WTC11 (cell line): ENCODE measurements around the gene RETREG1. TPM values are rescaled to one million over a fixed set of nuclear protein-coding genes. Genes with fewer than 3 reads are reported as not detected.

ENCODE experiments used
- ATAC-seq: fragments of 200-7000 bp; cut with Tn5 transposase; 2 replicates; pipeline ENCODE4 v1.10.0; 2021; ENCODE audit warnings: mild to moderate bottlenecking, moderate library complexity
- CTCF ChIA-PET: fragments of 300-600 bp; sonication (Branson Sonifier 250); formaldehyde crosslinking; loops from one replicate; lab custom pipeline; 2021; ENCODE audit warnings: antibody characterized with exemption; lab: Charles Lee
- POLR2A ChIA-PET: fragments of 350-600 bp; sonication (Branson Sonifier 250); formaldehyde crosslinking; loops from one replicate; lab custom pipeline; 2021; ENCODE audit warnings: antibody characterized with exemption; lab: Charles Lee
- DNase-seq: peaks from one replicate; pipeline ENCODE4 v3.0.0; 2021; ENCODE audit warnings: low spot score
- H3K27ac Mint-ChIP-seq: 2 replicates; pipeline ENCODE4 v1.8.0; 2021; ENCODE audit warnings: mixed read lengths
- H3K27me3 Mint-ChIP-seq: 2 replicates; pipeline ENCODE4 v1.8.0; 2021; ENCODE audit warnings: low read depth, mild to moderate bottlenecking, moderate library complexity, mixed read lengths
- H3K36me3 Mint-ChIP-seq: 2 replicates; pipeline ENCODE4 v1.8.0; 2021; ENCODE audit warnings: mixed read lengths
- H3K4me1 Mint-ChIP-seq: 2 replicates; pipeline ENCODE4 v1.8.0; 2022; ENCODE audit warnings: mixed read lengths
- H3K4me3 Mint-ChIP-seq: 2 replicates; pipeline ENCODE4 v1.8.0; 2021; ENCODE audit warnings: mild to moderate bottlenecking, moderate library complexity, mixed read lengths
- H3K9me3 Mint-ChIP-seq: 2 replicates; pipeline ENCODE4 v1.8.0; 2021; ENCODE audit warnings: mixed read lengths
- AR ChIP-seq: fragments of 250-450 bp; sonication (Bioruptor Pico); IDR thresholded peaks from 2 replicates; pipeline ENCODE4 v1.9.0; 2021; ENCODE audit warnings: mild to moderate bottlenecking
- ATF2 ChIP-seq: sonication (generic); formaldehyde crosslinking; IDR thresholded peaks from 2 replicates; pipeline ENCODE4 v1.8.1; 2022; ENCODE audit warnings: low read depth, missing genetic modification reagents, borderline replicate concordance
- CREB1 ChIP-seq: sonication (generic); formaldehyde crosslinking; IDR thresholded peaks from 2 replicates; pipeline ENCODE4 v1.8.0; 2023; ENCODE audit warnings: mild to moderate bottlenecking, missing genetic modification reagents
- E2F1 ChIP-seq: sonication (generic); formaldehyde crosslinking; IDR thresholded peaks from 2 replicates; pipeline ENCODE4 v1.8.0; 2022; ENCODE audit warnings: mild to moderate bottlenecking, missing genetic modification reagents
- ETV6 ChIP-seq: sonication (generic); formaldehyde crosslinking; IDR thresholded peaks from 2 replicates; pipeline ENCODE4 v1.8.1; 2022; ENCODE audit warnings: mild to moderate bottlenecking, missing genetic modification reagents
- FOXK1 ChIP-seq: sonication (generic); formaldehyde crosslinking; IDR thresholded peaks from 2 replicates; pipeline ENCODE4 v1.8.0; 2022; ENCODE audit warnings: mild to moderate bottlenecking, moderate library complexity, missing genetic modification reagents
- GTF2I ChIP-seq: fragments of 250-450 bp; sonication (Bioruptor Pico); conservative IDR thresholded peaks from 2 replicates; pipeline ENCODE4 v1.4.0; 2021; ENCODE audit warnings: mild to moderate bottlenecking
- IRF1 ChIP-seq: sonication (generic); formaldehyde crosslinking; IDR thresholded peaks from 2 replicates; pipeline ENCODE4 v1.8.0; 2023; ENCODE audit warnings: missing genetic modification reagents
- JUN ChIP-seq: sonication (generic); formaldehyde crosslinking; IDR thresholded peaks from 2 replicates; pipeline ENCODE4 v1.8.0; 2023; ENCODE audit warnings: mild to moderate bottlenecking, missing genetic modification reagents
- NR3C1 ChIP-seq: sonication (generic); formaldehyde crosslinking; conservative IDR thresholded peaks from 2 replicates; pipeline ENCODE4 v1.8.1; 2023; ENCODE audit warnings: low read depth, mild to moderate bottlenecking, missing genetic modification reagents
- RORB ChIP-seq: fragments of 250-450 bp; sonication (Bioruptor Pico); IDR thresholded peaks from 2 replicates; pipeline ENCODE4 v1.9.0; 2021; ENCODE audit warnings: mild to moderate bottlenecking
- SMAD4 ChIP-seq: sonication (generic); formaldehyde crosslinking; IDR thresholded peaks from 2 replicates; pipeline ENCODE4 v1.8.0; 2022; ENCODE audit warnings: mild to moderate bottlenecking, missing genetic modification reagents
- SOX15 ChIP-seq: fragments of 250-450 bp; sonication (Bioruptor Pico); IDR thresholded peaks from 2 replicates; pipeline ENCODE4 v1.9.0; 2021; ENCODE audit warnings: mild to moderate bottlenecking
- SP1 ChIP-seq: sonication (generic); formaldehyde crosslinking; conservative IDR thresholded peaks from 2 replicates; pipeline ENCODE4 v1.8.1; 2022; ENCODE audit warnings: missing genetic modification reagents
- TEAD4 ChIP-seq: sonication (generic); formaldehyde crosslinking; IDR thresholded peaks from 2 replicates; pipeline ENCODE4 v1.8.0; 2022; ENCODE audit warnings: mild to moderate bottlenecking, missing genetic modification reagents
- USF1 ChIP-seq: sonication (generic); formaldehyde crosslinking; IDR thresholded peaks from 2 replicates; pipeline ENCODE4 v1.8.0; 2022; ENCODE audit warnings: mild to moderate bottlenecking, missing genetic modification reagents
- ZNF121 ChIP-seq: sonication (generic); formaldehyde crosslinking; IDR thresholded peaks from 2 replicates; pipeline ENCODE4 v1.8.0; 2023; ENCODE audit warnings: missing genetic modification reagents
- ZNF281 ChIP-seq: sonication (generic); formaldehyde crosslinking; IDR thresholded peaks from 2 replicates; pipeline ENCODE4 v1.8.0; 2023; ENCODE audit warnings: mild to moderate bottlenecking, missing genetic modification reagents
- ZNF317 ChIP-seq: sonication (generic); formaldehyde crosslinking; IDR thresholded peaks from 2 replicates; pipeline ENCODE4 v1.8.1; 2023; ENCODE audit warnings: low read depth, mild to moderate bottlenecking, moderate library complexity, missing genetic modification reagents, borderline replicate concordance
- ZNF423 ChIP-seq: fragments of 250-450 bp; sonication (Bioruptor Pico); IDR thresholded peaks from 2 replicates; pipeline ENCODE4 v2.1.2; 2022; ENCODE audit warnings: mild to moderate bottlenecking, moderate library complexity
- total RNA-seq: library from RNA; stranded (reverse); gene quantifications from 3 replicates; pipeline ENCODE4 v1.2.3, GENCODE V29; 2021

Gene RETREG1
- total RNA-seq, 1 experiment from 2014 or later, result 2.2 TPM

- H3K4me1 Mint-ChIP-seq, result no peaks in the 10 kb centered on the region
- H3K27ac Mint-ChIP-seq, result no peak overlapping the region
- ChIA-PET POLR2A (no interaction called here), CTCF (no interaction called here)
- no peaks in the 10 kb centered on the region; the same call in 1 of the 2 replicates for H3K27me3 Mint-ChIP-seq
- TF ChIP-seq ZNF317 (no peak), SOX15 (CRISPR knock-in tag) (no peak)
- peaks cover 11% of the 10 kb centered on the region for H3K36me3 Mint-ChIP-seq
- ATAC-seq (no peak), DNase-seq (no peak)
- H3K4me3 Mint-ChIP-seq, result no peak overlapping the region
- H3K9me3 Mint-ChIP-seq, result peaks cover 43% of the 10 kb centered on the region
Measured at GRCh38 chr5:16642867-16643266, 26.1 kb upstream of the RETREG1 start.

- TF ChIP-seq ZNF121 (no peak), CREB1 (CRISPR knock-in tag) (no peak), ZNF281 (CRISPR knock-in tag) (no peak), AR (CRISPR knock-in tag) (no peak), SP1 (CRISPR knock-in tag) (no peak), ETV6 (CRISPR knock-in tag) (no peak), SOX15 (CRISPR knock-in tag) (no peak), IRF1 (CRISPR knock-in tag) (no peak), E2F1 (CRISPR knock-in tag) (no peak), FOXK1 (CRISPR knock-in tag) (no peak), RORB (CRISPR knock-in tag) (no peak), TEAD4 (CRISPR knock-in tag) (no peak), NR3C1 (CRISPR knock-in tag) (no peak), JUN (CRISPR knock-in tag) (no peak), ZNF423 (CRISPR knock-in tag) (no peak), GTF2I (no peak), SMAD4 (CRISPR knock-in tag) (no peak), ATF2 (CRISPR knock-in tag) (no peak), USF1 (CRISPR knock-in tag) (no peak)
- Mint-ChIP-seq H3K4me3 (no peak overlapping the region), H3K36me3 (peaks cover 17% of the 10 kb centered on the region), H3K9me3 (peaks cover 31% of the 10 kb centered on the region), H3K27me3 (peaks cover 7% of the 10 kb centered on the region), H3K4me1 (no peaks in the 10 kb centered on the region), H3K27ac (no peak overlapping the region)
- CTCF ChIA-PET, result no interaction called here
- POLR2A ChIA-PET, result no interaction called here
- ATAC-seq (no peak), DNase-seq (no peak)
Measured at GRCh38 chr5:16639206-16639605, 22.4 kb upstream of the RETREG1 start.
